Activated T-helper 2 cell treated with anti-CD3 and anti-CD28 coated beads, Interferon-gamma antibody, Interleukin-2, Interleukin-4, amounts not matched to agents 10 μg/mL and 5 μg/mL and 100 μg/mL, durations not matched to agents 14 hours and 24 hours and 36 hours (primary cell): ENCODE results near the gene SNX9. TPM values are rescaled to one million over a fixed set of nuclear protein-coding genes. Genes with fewer than 3 reads are reported as not detected.
"Not testable (repeated sequence)": the region's sequence is repeated elsewhere in the genome, so short reads cannot be mapped to it uniquely, and the experiment has no call there.

Experiments used
- DNase-seq: peaks from one replicate; pipeline ENCODE4 v3.0.0; 2021; ENCODE audit warnings: low spot score
- H3K27ac Mint-ChIP-seq: one replicate; pipeline ENCODE4 v1.8.0; 2021; ENCODE audit warnings: mixed read lengths
- H3K27me3 Mint-ChIP-seq: one replicate; pipeline ENCODE4 v1.8.0; 2021; ENCODE audit warnings: low read depth, mixed read lengths
- H3K36me3 Mint-ChIP-seq: one replicate; pipeline ENCODE4 v1.8.0; 2021; ENCODE audit warnings: low read depth, mixed read lengths
- H3K4me1 Mint-ChIP-seq: one replicate; pipeline ENCODE4 v1.8.0; 2021; ENCODE audit warnings: low read depth, mixed read lengths
- H3K4me3 Mint-ChIP-seq: one replicate; pipeline ENCODE4 v1.8.0; 2021; ENCODE audit warnings: low read depth, mild to moderate bottlenecking, moderate library complexity, mixed read lengths
- H3K9me3 Mint-ChIP-seq: one replicate; pipeline ENCODE4 v1.8.0; 2021; ENCODE audit warnings: mixed read lengths
- intact Hi-C: fragments of 100-400 bp; cut with micrococcal nuclease; formaldehyde crosslinking; loops from one replicate; pipeline ENCODE4 v1.15.1; 2023
- total RNA-seq: library from RNA; stranded (reverse); gene quantifications from 2 replicates; pipeline ENCODE4 v1.2.3, GENCODE V29; 2022

SNX9 gene
- total RNA-seq, 1 donor from 2014 or later: 55.6 TPM

- not testable (repeated sequence) for DNase-seq, H3K27ac Mint-ChIP-seq, H3K27me3 Mint-ChIP-seq, H3K4me3 Mint-ChIP-seq, H3K9me3 Mint-ChIP-seq
- intact Hi-C loops: loop anchor here (5.0 to 10.0 kb wide), 2 partner anchors 53 to 556 kb away; partner anchors contain the start of gene ZDHHC14
- peaks cover 84% of the 10 kb centered on the region for H3K36me3 Mint-ChIP-seq
- H3K4me1 Mint-ChIP-seq: peaks cover 34% of the 10 kb centered on the region
These were observed 117.5 kb downstream of the SNX9 start for GRCh38 chr6:157940375-157941036.

- Mint-ChIP-seq H3K4me1 (peaks cover 38% of the 10 kb centered on the region), H3K9me3 (no peaks in the 10 kb centered on the region), H3K36me3 (peaks cover 86% of the 10 kb centered on the region), H3K4me3 (no peak overlapping the region), H3K27ac (no peak overlapping the region), H3K27me3 (no peaks in the 10 kb centered on the region)
- intact Hi-C loops: loop anchor here (5.0 to 10.0 kb wide), 2 partner anchors 54 to 556 kb away; partner anchors contain the start of gene ZDHHC14
- DNase-seq: no peak
These were observed 118.2 kb downstream of the SNX9 start for GRCh38 chr6:157941101-157941863.

- Mint-ChIP-seq H3K4me3 (no peak overlapping the region), H3K9me3 (no peaks in the 10 kb centered on the region), H3K27ac (no peak overlapping the region), H3K27me3 (no peaks in the 10 kb centered on the region), H3K4me1 (peaks cover 46% of the 10 kb centered on the region), H3K36me3 (peaks cover 89% of the 10 kb centered on the region)
- intact Hi-C loops: loop anchor here (5.0 to 10.0 kb wide), 2 partner anchors 55 to 558 kb away; partner anchors contain the start of gene ZDHHC14
- DNase-seq: no peak
These were observed 119.3 kb downstream of the SNX9 start for GRCh38 chr6:157942351-157942750.

DNA sequence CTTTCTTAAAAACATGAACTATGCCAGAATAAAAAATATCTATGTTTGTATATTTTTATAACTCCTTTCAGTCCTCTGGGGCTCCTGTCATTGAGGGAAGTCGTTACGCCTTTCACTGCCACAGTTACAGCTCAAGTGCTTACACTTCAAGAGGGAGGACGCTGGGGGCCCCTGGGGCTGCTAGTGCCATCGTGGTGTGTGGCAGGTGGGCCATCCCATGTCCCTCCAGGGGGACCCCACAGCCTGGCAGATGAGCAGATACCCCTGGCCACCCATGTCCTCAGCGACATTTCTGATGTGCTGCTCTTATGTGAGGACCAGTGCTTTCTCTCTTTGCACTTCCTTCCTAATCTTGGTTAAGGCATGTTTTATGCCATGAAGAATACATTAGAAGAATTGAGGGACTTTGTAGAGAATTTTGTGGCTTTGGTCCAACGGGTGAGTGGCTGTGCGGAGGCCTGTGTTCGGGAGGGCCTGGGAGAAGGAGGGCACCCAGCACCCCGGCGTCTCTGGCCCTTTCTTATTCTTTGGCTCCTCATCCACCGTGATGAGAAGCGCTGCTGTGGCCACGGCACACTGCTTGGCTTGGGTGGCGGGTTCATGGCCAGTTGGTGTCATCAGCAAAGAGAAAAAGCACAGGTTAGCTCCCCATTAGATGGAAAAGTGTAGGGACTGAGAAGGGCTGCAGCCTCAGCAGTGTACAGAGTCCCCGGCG lies 120.4 kb downstream of the SNX9 start:
- DNase-seq: no peak
- Mint-ChIP-seq H3K27ac (no peak overlapping the region), H3K36me3 (peaks cover 81% of the 10 kb centered on the region), H3K4me1 (peaks cover 46% of the 10 kb centered on the region), H3K27me3 (no peaks in the 10 kb centered on the region), H3K9me3 (no peaks in the 10 kb centered on the region), H3K4me3 (no peak overlapping the region)
- intact Hi-C loops: loop anchor here (5.0 to 10.0 kb wide), 2 partner anchors 56 to 559 kb away; partner anchors contain the start of gene ZDHHC14

- no peaks in the 10 kb centered on the region for H3K9me3 Mint-ChIP-seq
- no peak for DNase-seq
- H3K4me1 Mint-ChIP-seq: peaks cover 46% of the 10 kb centered on the region
- H3K27me3 Mint-ChIP-seq: peaks cover 2% of the 10 kb centered on the region
- H3K4me3 Mint-ChIP-seq: no peak overlapping the region
- peaks cover 81% of the 10 kb centered on the region for H3K36me3 Mint-ChIP-seq
- no peak overlapping the region for H3K27ac Mint-ChIP-seq
- intact Hi-C loops: loop anchor here (2.0 to 10.0 kb wide), 3 partner anchors 57 to 559 kb away; partner anchors contain the start of gene ZDHHC14
These were observed 120.9 kb downstream of the SNX9 start for GRCh38 chr6:157943964-157944283.

DNA sequence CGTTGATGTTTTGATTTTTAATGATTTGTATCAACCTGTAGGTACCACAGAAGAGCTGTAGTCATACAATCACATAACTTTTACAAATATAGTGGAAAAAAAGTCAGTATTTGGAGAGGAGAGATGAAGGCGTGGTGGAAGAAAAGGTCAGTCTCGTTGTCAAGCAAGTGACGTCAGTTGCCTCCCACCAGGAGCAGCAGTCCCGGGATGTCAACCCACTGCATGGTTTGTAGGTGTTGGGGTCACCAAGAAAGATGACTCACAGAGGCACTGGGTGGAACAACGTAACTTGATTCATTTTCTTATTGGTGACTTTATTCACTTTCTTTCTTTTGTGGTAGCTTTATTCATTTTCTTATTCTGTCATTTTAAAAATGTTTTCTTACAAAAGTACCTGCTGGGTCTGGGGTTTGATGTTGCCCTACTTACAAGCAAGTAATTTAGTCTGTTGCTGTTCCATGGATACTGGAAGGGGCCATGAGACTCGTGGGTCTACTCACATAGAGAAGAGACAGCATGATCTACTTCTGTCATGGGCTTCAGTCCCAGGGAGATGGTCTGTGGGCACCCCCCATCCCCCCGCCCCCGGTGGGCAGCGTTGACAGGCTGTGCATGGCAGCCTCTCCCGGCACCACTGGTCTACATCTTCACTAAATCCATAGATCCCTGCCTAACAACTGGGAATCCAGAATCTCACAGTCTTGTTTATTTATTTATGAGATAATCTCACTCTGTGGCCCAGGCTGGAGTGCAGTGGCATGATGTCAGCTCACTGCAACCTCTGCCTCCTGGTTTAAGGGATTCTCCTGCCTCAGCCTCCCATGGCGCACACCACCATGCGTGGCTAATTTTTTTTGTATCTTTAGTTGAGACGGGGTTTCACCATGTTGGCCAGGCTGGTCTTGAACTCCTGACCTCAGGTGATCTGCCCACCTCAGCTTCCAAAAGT lies 122.2 kb downstream of the SNX9 start:
- intact Hi-C loops: loop anchor here (2.0 to 10.0 kb wide), 3 partner anchors 58 to 560 kb away; partner anchors contain the start of gene ZDHHC14
- Mint-ChIP-seq H3K4me1 (peaks cover 41% of the 10 kb centered on the region), H3K27me3 (peaks cover 10% of the 10 kb centered on the region), H3K36me3 (peaks cover 71% of the 10 kb centered on the region), H3K4me3 (no peak overlapping the region), H3K27ac (peak overlapping the region; percentile 42), H3K9me3 (peaks cover 10% of the 10 kb centered on the region)
- DNase-seq: no peak

- no peak overlapping the region for H3K4me3 Mint-ChIP-seq
- H3K27ac Mint-ChIP-seq: peak overlapping the region; percentile 42
- peaks cover 11% of the 10 kb centered on the region for H3K9me3 Mint-ChIP-seq
- H3K27me3 Mint-ChIP-seq: peaks cover 17% of the 10 kb centered on the region
- no peak for DNase-seq
- intact Hi-C loops: loop anchor here (10.0 kb wide), 1 partner anchor 561 kb away; the partner anchor contains the start of gene ZDHHC14
- H3K4me1 Mint-ChIP-seq: peaks cover 34% of the 10 kb centered on the region
- peaks cover 62% of the 10 kb centered on the region for H3K36me3 Mint-ChIP-seq
These were observed 123.1 kb downstream of the SNX9 start for GRCh38 chr6:157946053-157946617.

- no peak overlapping the region for H3K4me3 Mint-ChIP-seq
- peaks cover 11% of the 10 kb centered on the region for H3K9me3 Mint-ChIP-seq
- peaks cover 34% of the 10 kb centered on the region for H3K4me1 Mint-ChIP-seq
- no peak for DNase-seq
- H3K36me3 Mint-ChIP-seq: peaks cover 54% of the 10 kb centered on the region
- intact Hi-C loops: loop anchor here (10.0 kb wide), 1 partner anchor 562 kb away; the partner anchor contains the start of gene ZDHHC14
- peaks cover 17% of the 10 kb centered on the region for H3K27me3 Mint-ChIP-seq
- H3K27ac Mint-ChIP-seq: no peak overlapping the region
These were observed 124.0 kb downstream of the SNX9 start for GRCh38 chr6:157946865-157947532.

- Mint-ChIP-seq H3K36me3 (peaks cover 19% of the 10 kb centered on the region), H3K27me3 (peaks cover 23% of the 10 kb centered on the region), H3K4me1 (peaks cover 13% of the 10 kb centered on the region), H3K9me3 (peaks cover 11% of the 10 kb centered on the region)
- intact Hi-C loops, H3K4me3 Mint-ChIP-seq, DNase-seq, H3K27ac Mint-ChIP-seq: not testable (repeated sequence)
These were observed 127.9 kb downstream of the SNX9 start for GRCh38 chr6:157950899-157951298.

- intact Hi-C loops: no loop called here
- no peak overlapping the region for H3K27ac Mint-ChIP-seq
- H3K9me3 Mint-ChIP-seq: peaks cover 11% of the 10 kb centered on the region
- H3K27me3 Mint-ChIP-seq: peaks cover 23% of the 10 kb centered on the region
- peaks cover 11% of the 10 kb centered on the region for H3K36me3 Mint-ChIP-seq
- no peak for DNase-seq
- H3K4me1 Mint-ChIP-seq: peaks cover 4% of the 10 kb centered on the region
- no peak overlapping the region for H3K4me3 Mint-ChIP-seq
These were observed 128.8 kb downstream of the SNX9 start for GRCh38 chr6:157951828-157952227.

- H3K27ac Mint-ChIP-seq: no peak overlapping the region
- no peak for DNase-seq
- peaks cover 23% of the 10 kb centered on the region for H3K27me3 Mint-ChIP-seq
- H3K36me3 Mint-ChIP-seq: peaks cover 4% of the 10 kb centered on the region
- no peaks in the 10 kb centered on the region for H3K4me1 Mint-ChIP-seq
- no peak overlapping the region for H3K4me3 Mint-ChIP-seq
- intact Hi-C loops: no loop called here
- peaks cover 15% of the 10 kb centered on the region for H3K9me3 Mint-ChIP-seq
These were observed 129.9 kb downstream of the SNX9 start for GRCh38 chr6:157952861-157953351.
